Measurements from ENCODE around the gene HMCN2.

HMCN2 gene

GRCh38 chr9:130290291-130291181, 25.0 kb downstream of the HMCN2 start:
- DNase-seq (ENCODE audit: low read depth), result no peak

GRCh38 chr9:130291474-130291873, 25.9 kb downstream of the HMCN2 start:
- DNase-seq (ENCODE audit: low read depth), result no peak

GRCh38 chr9:130292106-130292505, 26.5 kb downstream of the HMCN2 start:
- no peak for DNase-seq (ENCODE audit: low read depth)

GRCh38 chr9:130294664-130295063, 29.1 kb downstream of the HMCN2 start:
- DNase-seq (ENCODE audit: low read depth), result no peak

GRCh38 chr9:130295431-130295830, 29.9 kb downstream of the HMCN2 start:
- no peak for DNase-seq (ENCODE audit: low read depth)

- no peak for DNase-seq (ENCODE audit: low read depth)
These were observed 30.6 kb downstream of the HMCN2 start for GRCh38 chr9:130295945-130296782.

- DNase-seq (ENCODE audit: low read depth), result no peak
These were observed 31.2 kb downstream of the HMCN2 start for GRCh38 chr9:130296783-130297055.

GRCh38 chr9:130297371-130297770, 31.8 kb downstream of the HMCN2 start:
- no peak for DNase-seq (ENCODE audit: low read depth)

- no peak for DNase-seq (ENCODE audit: low read depth)
These were observed 33.2 kb downstream of the HMCN2 start for GRCh38 chr9:130298662-130299279.

- DNase-seq (ENCODE audit: low read depth), result no peak
These were observed 34.4 kb downstream of the HMCN2 start for GRCh38 chr9:130299785-130300615.

- no peak for DNase-seq (ENCODE audit: low read depth)
These were observed 35.2 kb downstream of the HMCN2 start for GRCh38 chr9:130300739-130301138.

- no peak for DNase-seq (ENCODE audit: low read depth)
These were observed 36.1 kb downstream of the HMCN2 start for GRCh38 chr9:130301483-130302286.

GRCh38 chr9:130302785-130303612, 37.4 kb downstream of the HMCN2 start:
- DNase-seq (ENCODE audit: low read depth), result no peak

- no peak for DNase-seq (ENCODE audit: low read depth)
These were observed 38.1 kb downstream of the HMCN2 start for GRCh38 chr9:130303613-130304055.

GRCh38 chr9:130304116-130304515, 38.6 kb downstream of the HMCN2 start:
- DNase-seq (ENCODE audit: low read depth), result no peak

GRCh38 chr9:130304643-130305042, 39.1 kb downstream of the HMCN2 start:
- DNase-seq (ENCODE audit: low read depth), result no peak

GRCh38 chr9:130305381-130305780, 39.8 kb downstream of the HMCN2 start:
- DNase-seq (ENCODE audit: low read depth), result no peak

- no peak for DNase-seq (ENCODE audit: low read depth)
These were observed 41.5 kb downstream of the HMCN2 start for GRCh38 chr9:130306823-130307666.

GRCh38 chr9:130307667-130307943, 42.0 kb downstream of the HMCN2 start:
- DNase-seq (ENCODE audit: low read depth), result no peak
